ENCODE results near the gene TBX4.
"Not testable (repeated sequence)": the region's sequence is repeated elsewhere in the genome, so short reads cannot be mapped to it uniquely, and the experiment has no call there.

TBX4 gene

GRCh38 chr17:61527441-61527840 is 75.2 kb downstream of the TBX4 start:
- DNase-seq (ENCODE audit: low spot score): not testable (repeated sequence)

GRCh38 chr17:61528171-61528570 is 75.9 kb downstream of the TBX4 start:
- no peak for DNase-seq (ENCODE audit: low spot score)

- no peak for DNase-seq (ENCODE audit: low spot score)
Observed at GRCh38 chr17:61531223-61531622, 79.0 kb downstream of the TBX4 start.

- DNase-seq (ENCODE audit: low spot score): no peak
Observed at GRCh38 chr17:61532826-61533225, 80.6 kb downstream of the TBX4 start.

GRCh38 chr17:61533797-61534196 is 81.6 kb downstream of the TBX4 start:
- no peak for DNase-seq (ENCODE audit: low spot score)

GRCh38 chr17:61534414-61534813 is 82.2 kb downstream of the TBX4 start:
- DNase-seq (ENCODE audit: low spot score): no peak
